ENCODE results near the gene TMX2.
"Not testable (repeated sequence)": the region's sequence is repeated elsewhere in the genome, so short reads cannot be mapped to it uniquely, and the experiment has no call there.

Gene TMX2

DNA sequence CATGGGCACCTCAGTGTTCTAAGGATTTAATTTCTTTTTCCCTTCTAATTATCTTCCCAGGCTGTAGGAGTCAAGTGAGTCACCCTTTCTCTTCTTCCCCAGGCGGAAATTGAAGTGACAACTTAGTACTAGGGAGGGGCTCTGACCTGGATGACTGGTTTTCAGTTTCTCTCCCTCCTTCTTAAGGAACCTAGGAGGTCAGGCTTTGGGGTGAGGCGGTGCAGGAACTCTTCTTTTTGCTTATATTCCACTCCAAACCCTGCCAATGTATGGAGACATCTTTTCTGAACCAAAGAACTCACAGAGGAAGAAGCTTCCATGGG, 31.9 kb upstream of the TMX2 start:
- Histone ChIP-seq H3K4me1 (ENCODE audit: control insufficient read depth in 5 of 5, insufficient read depth in 5 of 5, low read length in 5 of 5) (peaks cover 0 to 19% (median 13%) of the 10 kb centered on the region in 5 donors), H3K27ac (ENCODE audit: low read depth, low read length) (peak overlapping the region; percentile 38), H3K36me3 (ENCODE audit: control insufficient read depth in 5 of 5, insufficient read depth in 5 of 5, low read length in 5 of 5) (peaks cover 18 to 55% (median 38%) of the 10 kb centered on the region in 5 donors), H3K27me3 (ENCODE audit: control insufficient read depth in 5 of 5, insufficient read depth in 4 of 5, low read length in 5 of 5) (no peaks in the 10 kb centered on the region), H3K4me3 (ENCODE audit: low read depth in 1 of 5, low read length in 5 of 5) (no peak overlapping the region), H3K9me3 (ENCODE audit: control insufficient read depth in 5 of 5, low read length in 5 of 5) (no peaks in the 10 kb centered on the region), H3K9ac (ENCODE audit: low read length in 5 of 5) (peak overlapping the region in 1 of 5 donors; percentile 25)

DNA sequence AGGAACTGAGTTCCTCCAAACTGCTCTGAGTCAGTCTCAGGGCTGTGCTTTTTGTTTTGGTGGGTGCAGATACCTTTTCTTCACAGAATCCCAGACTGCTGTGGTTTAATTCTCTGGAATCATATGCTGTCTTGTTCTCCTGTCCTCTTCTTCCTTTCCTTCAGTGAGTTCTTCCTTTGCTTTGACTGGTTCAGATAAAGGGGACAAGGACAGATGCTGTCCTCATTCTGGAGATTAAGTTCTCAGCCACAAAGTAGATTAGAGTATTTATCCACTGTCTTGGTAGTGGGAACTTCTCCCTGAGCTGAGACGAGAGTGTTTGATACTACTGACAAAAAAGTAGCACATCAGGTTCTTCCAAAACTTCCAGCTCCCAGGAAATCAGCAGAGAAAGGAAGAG, 31.2 kb upstream of the TMX2 start:
- Histone ChIP-seq H3K9ac (ENCODE audit: low read length in 5 of 5) (peak overlapping the region in 1 of 5 donors; percentile 39), H3K4me1 (ENCODE audit: control insufficient read depth in 5 of 5, insufficient read depth in 5 of 5, low read length in 5 of 5) (peaks cover 0 to 19% (median 13%) of the 10 kb centered on the region in 5 donors), H3K27me3 (ENCODE audit: control insufficient read depth in 5 of 5, insufficient read depth in 4 of 5, low read length in 5 of 5) (no peaks in the 10 kb centered on the region), H3K4me3 (ENCODE audit: low read depth in 1 of 5, low read length in 5 of 5) (no peak overlapping the region), H3K9me3 (ENCODE audit: control insufficient read depth in 5 of 5, low read length in 5 of 5) (no peaks in the 10 kb centered on the region), H3K36me3 (ENCODE audit: control insufficient read depth in 5 of 5, insufficient read depth in 5 of 5, low read length in 5 of 5) (peaks cover 11 to 54% (median 42%) of the 10 kb centered on the region in 5 donors), H3K27ac (ENCODE audit: low read depth, low read length) (no peak overlapping the region)

DNA sequence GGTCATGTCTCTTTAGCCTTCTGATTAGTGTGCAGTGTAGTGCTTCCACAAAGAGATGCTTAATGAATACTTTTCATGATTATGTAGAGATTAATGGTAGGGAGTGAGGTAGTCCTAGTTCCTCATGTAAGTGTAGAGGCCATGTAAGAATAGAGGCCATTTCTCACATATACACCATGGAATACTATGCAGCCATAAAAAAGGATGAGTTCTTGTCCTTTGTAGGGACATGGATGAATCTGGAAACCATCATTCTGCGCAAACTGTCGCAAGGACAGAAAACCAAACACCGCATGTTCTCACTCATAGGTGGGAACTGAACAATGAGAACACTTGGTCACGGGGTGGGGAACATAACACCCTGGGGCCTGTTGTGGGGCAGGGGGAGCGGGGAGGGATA, 21.9 kb upstream of the TMX2 start:
- H3K27ac ChIP-seq (ENCODE audit: low read depth, low read length); H3K4me3 ChIP-seq (ENCODE audit: low read depth in 1 of 5, low read length in 5 of 5); H3K9ac ChIP-seq (ENCODE audit: low read length in 5 of 5); H3K27me3 ChIP-seq (ENCODE audit: control insufficient read depth in 5 of 5, insufficient read depth in 4 of 5, low read length in 5 of 5); H3K9me3 ChIP-seq (ENCODE audit: control insufficient read depth in 5 of 5, low read length in 5 of 5); H3K4me1 ChIP-seq (ENCODE audit: control insufficient read depth in 5 of 5, insufficient read depth in 5 of 5, low read length in 5 of 5): not testable (repeated sequence)
- peaks cover 19 to 77% (median 73%) of the 10 kb centered on the region in 5 donors for H3K36me3 ChIP-seq (ENCODE audit: control insufficient read depth in 5 of 5, insufficient read depth in 5 of 5, low read length in 5 of 5)

- Histone ChIP-seq H3K27me3 (ENCODE audit: control insufficient read depth in 5 of 5, insufficient read depth in 4 of 5, low read length in 5 of 5) (no peaks in the 10 kb centered on the region), H3K4me1 (ENCODE audit: control insufficient read depth in 5 of 5, insufficient read depth in 5 of 5, low read length in 5 of 5) (peaks cover 0 to 2% (median 0%) of the 10 kb centered on the region in 5 donors), H3K9ac (ENCODE audit: low read length in 5 of 5) (no peak overlapping the region), H3K27ac (ENCODE audit: low read depth, low read length) (no peak overlapping the region), H3K4me3 (ENCODE audit: low read depth in 1 of 5, low read length in 5 of 5) (no peak overlapping the region), H3K36me3 (ENCODE audit: control insufficient read depth in 5 of 5, insufficient read depth in 5 of 5, low read length in 5 of 5) (peaks cover 12 to 84% (median 75%) of the 10 kb centered on the region in 5 donors), H3K9me3 (ENCODE audit: control insufficient read depth in 5 of 5, low read length in 5 of 5) (no peaks in the 10 kb centered on the region)
Measured at GRCh38 chr11:57698843-57699365, 13.5 kb upstream of the TMX2 start.

GRCh38 chr11:57699813-57700212, 12.6 kb upstream of the TMX2 start:
- peaks cover 16 to 84% (median 76%) of the 10 kb centered on the region in 5 donors for H3K36me3 ChIP-seq (ENCODE audit: control insufficient read depth in 5 of 5, insufficient read depth in 5 of 5, low read length in 5 of 5)
- no peaks in the 10 kb centered on the region for H3K9me3 ChIP-seq (ENCODE audit: control insufficient read depth in 5 of 5, low read length in 5 of 5)
- no peak overlapping the region for H3K9ac ChIP-seq (ENCODE audit: low read length in 5 of 5)
- H3K4me1 ChIP-seq (ENCODE audit: control insufficient read depth in 5 of 5, insufficient read depth in 5 of 5, low read length in 5 of 5), result peaks cover 0 to 6% (median 0%) of the 10 kb centered on the region in 5 donors
- H3K27me3 ChIP-seq (ENCODE audit: control insufficient read depth in 5 of 5, insufficient read depth in 4 of 5, low read length in 5 of 5), result no peaks in the 10 kb centered on the region
- H3K4me3 ChIP-seq (ENCODE audit: low read depth in 1 of 5, low read length in 5 of 5), result no peak overlapping the region
- no peak overlapping the region for H3K27ac ChIP-seq (ENCODE audit: low read depth, low read length)

GRCh38 chr11:57700425-57700824, 12.0 kb upstream of the TMX2 start:
- H3K9ac ChIP-seq (ENCODE audit: low read length in 5 of 5), result no peak overlapping the region
- H3K4me1 ChIP-seq (ENCODE audit: control insufficient read depth in 5 of 5, insufficient read depth in 5 of 5, low read length in 5 of 5), result peaks cover 0 to 6% (median 0%) of the 10 kb centered on the region in 5 donors
- no peak overlapping the region for H3K27ac ChIP-seq (ENCODE audit: low read depth, low read length)
- H3K36me3 ChIP-seq (ENCODE audit: control insufficient read depth in 5 of 5, insufficient read depth in 5 of 5, low read length in 5 of 5), result peaks cover 16 to 81% (median 72%) of the 10 kb centered on the region in 5 donors
- no peaks in the 10 kb centered on the region for H3K9me3 ChIP-seq (ENCODE audit: control insufficient read depth in 5 of 5, low read length in 5 of 5)
- H3K4me3 ChIP-seq (ENCODE audit: low read depth in 1 of 5, low read length in 5 of 5), result no peak overlapping the region
- H3K27me3 ChIP-seq (ENCODE audit: control insufficient read depth in 5 of 5, insufficient read depth in 4 of 5, low read length in 5 of 5), result no peaks in the 10 kb centered on the region

GRCh38 chr11:57703341-57703740, 9.1 kb upstream of the TMX2 start:
- Histone ChIP-seq H3K27me3 (ENCODE audit: control insufficient read depth in 5 of 5, insufficient read depth in 4 of 5, low read length in 5 of 5) (no peaks in the 10 kb centered on the region), H3K9ac (ENCODE audit: low read length in 5 of 5) (no peak overlapping the region), H3K4me3 (ENCODE audit: low read depth in 1 of 5, low read length in 5 of 5) (no peak overlapping the region), H3K9me3 (ENCODE audit: control insufficient read depth in 5 of 5, low read length in 5 of 5) (no peaks in the 10 kb centered on the region), H3K36me3 (ENCODE audit: control insufficient read depth in 5 of 5, insufficient read depth in 5 of 5, low read length in 5 of 5) (peaks cover 8 to 56% (median 54%) of the 10 kb centered on the region in 5 donors), H3K4me1 (ENCODE audit: control insufficient read depth in 5 of 5, insufficient read depth in 5 of 5, low read length in 5 of 5) (peaks cover 0 to 6% (median 0%) of the 10 kb centered on the region in 5 donors), H3K27ac (ENCODE audit: low read depth, low read length) (no peak overlapping the region)

- no peak overlapping the region for H3K27ac ChIP-seq (ENCODE audit: low read depth, low read length)
- peaks cover 0 to 6% (median 0%) of the 10 kb centered on the region in 5 donors for H3K4me1 ChIP-seq (ENCODE audit: control insufficient read depth in 5 of 5, insufficient read depth in 5 of 5, low read length in 5 of 5)
- no peak overlapping the region for H3K9ac ChIP-seq (ENCODE audit: low read length in 5 of 5)
- H3K36me3 ChIP-seq (ENCODE audit: control insufficient read depth in 5 of 5, insufficient read depth in 5 of 5, low read length in 5 of 5), result peaks cover 4 to 40% (median 38%) of the 10 kb centered on the region in 5 donors
- no peaks in the 10 kb centered on the region for H3K9me3 ChIP-seq (ENCODE audit: control insufficient read depth in 5 of 5, low read length in 5 of 5)
- H3K27me3 ChIP-seq (ENCODE audit: control insufficient read depth in 5 of 5, insufficient read depth in 4 of 5, low read length in 5 of 5), result no peaks in the 10 kb centered on the region
- no peak overlapping the region for H3K4me3 ChIP-seq (ENCODE audit: low read depth in 1 of 5, low read length in 5 of 5)
Measured at GRCh38 chr11:57704932-57705331, 7.5 kb upstream of the TMX2 start.

GRCh38 chr11:57705432-57705831, 7.0 kb upstream of the TMX2 start:
- H3K9me3 ChIP-seq (ENCODE audit: control insufficient read depth in 5 of 5, low read length in 5 of 5); H3K4me1 ChIP-seq (ENCODE audit: control insufficient read depth in 5 of 5, insufficient read depth in 5 of 5, low read length in 5 of 5); H3K9ac ChIP-seq (ENCODE audit: low read length in 5 of 5); H3K27me3 ChIP-seq (ENCODE audit: control insufficient read depth in 5 of 5, insufficient read depth in 4 of 5, low read length in 5 of 5); H3K4me3 ChIP-seq (ENCODE audit: low read depth in 1 of 5, low read length in 5 of 5); H3K27ac ChIP-seq (ENCODE audit: low read depth, low read length): not testable (repeated sequence)
- peaks cover 4 to 36% (median 34%) of the 10 kb centered on the region in 5 donors for H3K36me3 ChIP-seq (ENCODE audit: control insufficient read depth in 5 of 5, insufficient read depth in 5 of 5, low read length in 5 of 5)

- Histone ChIP-seq H3K9ac (ENCODE audit: low read length in 5 of 5) (no peak overlapping the region), H3K4me1 (ENCODE audit: control insufficient read depth in 5 of 5, insufficient read depth in 5 of 5, low read length in 5 of 5) (peaks cover 3 to 39% (median 34%) of the 10 kb centered on the region in 5 donors), H3K36me3 (ENCODE audit: control insufficient read depth in 5 of 5, insufficient read depth in 5 of 5, low read length in 5 of 5) (peaks cover 0 to 2% (median 2%) of the 10 kb centered on the region in 5 donors), H3K27ac (ENCODE audit: low read depth, low read length) (no peak overlapping the region), H3K9me3 (ENCODE audit: control insufficient read depth in 5 of 5, low read length in 5 of 5) (no peaks in the 10 kb centered on the region), H3K4me3 (ENCODE audit: low read depth in 1 of 5, low read length in 5 of 5) (no peak overlapping the region), H3K27me3 (ENCODE audit: control insufficient read depth in 5 of 5, insufficient read depth in 4 of 5, low read length in 5 of 5) (no peaks in the 10 kb centered on the region)
Measured at GRCh38 chr11:57709802-57710367, 2.5 kb upstream of the TMX2 start.

Data from subcutaneous abdominal adipose tissue (tissue), 5 donors.